ENCODE data around the gene NFYC. TPM values are rescaled to one million over a fixed set of nuclear protein-coding genes. Genes with fewer than 3 reads are reported as not detected.
"Not testable (repeated sequence)": the region's sequence is repeated elsewhere in the genome, so short reads cannot be mapped to it uniquely, and the experiment has no call there.

The NFYC gene
- polyA plus RNA-seq, 10 donors: 49.9 to 67.8 (median 57.0) TPM

DNA sequence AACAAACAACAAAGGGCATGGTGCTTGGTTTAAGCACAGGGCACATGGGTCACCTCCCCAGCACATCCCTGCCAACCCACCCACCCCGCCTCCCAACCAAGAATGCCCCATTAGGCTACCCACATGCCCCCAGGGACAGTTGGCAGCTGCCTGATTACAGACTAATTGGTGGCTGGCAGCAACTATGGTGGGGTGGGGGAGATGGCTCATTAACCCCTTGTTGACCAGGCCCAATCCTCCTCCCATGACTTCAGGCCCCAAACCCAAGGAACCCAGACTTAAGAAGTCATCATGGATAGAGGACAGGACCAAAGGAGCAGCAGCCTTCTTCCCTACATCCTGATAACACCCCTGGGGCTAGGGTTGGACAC is 27.4 kb upstream of the NFYC start:
- no peak for DNase-seq

DNA sequence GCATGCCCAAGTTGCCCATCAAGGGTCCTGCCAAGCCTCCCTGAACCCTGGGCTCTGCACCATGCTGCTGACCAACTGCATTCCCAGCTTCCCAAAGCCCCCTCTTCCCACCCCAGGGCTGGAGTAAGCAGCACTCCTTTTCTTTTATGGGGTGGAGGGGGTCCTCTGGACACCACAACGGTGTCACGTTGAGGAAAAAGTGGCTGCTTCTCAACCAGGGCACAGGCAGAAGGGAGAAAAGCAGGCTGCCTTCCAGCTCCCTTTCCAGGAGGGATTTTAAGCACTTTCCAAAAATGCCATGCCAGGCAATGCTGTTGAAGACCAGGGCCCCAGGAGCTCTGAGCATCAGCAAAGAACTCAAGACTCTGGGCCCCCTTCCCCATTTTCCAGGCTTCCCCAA is 26.7 kb upstream of the NFYC start:
- DNase-seq: no peak

DNA sequence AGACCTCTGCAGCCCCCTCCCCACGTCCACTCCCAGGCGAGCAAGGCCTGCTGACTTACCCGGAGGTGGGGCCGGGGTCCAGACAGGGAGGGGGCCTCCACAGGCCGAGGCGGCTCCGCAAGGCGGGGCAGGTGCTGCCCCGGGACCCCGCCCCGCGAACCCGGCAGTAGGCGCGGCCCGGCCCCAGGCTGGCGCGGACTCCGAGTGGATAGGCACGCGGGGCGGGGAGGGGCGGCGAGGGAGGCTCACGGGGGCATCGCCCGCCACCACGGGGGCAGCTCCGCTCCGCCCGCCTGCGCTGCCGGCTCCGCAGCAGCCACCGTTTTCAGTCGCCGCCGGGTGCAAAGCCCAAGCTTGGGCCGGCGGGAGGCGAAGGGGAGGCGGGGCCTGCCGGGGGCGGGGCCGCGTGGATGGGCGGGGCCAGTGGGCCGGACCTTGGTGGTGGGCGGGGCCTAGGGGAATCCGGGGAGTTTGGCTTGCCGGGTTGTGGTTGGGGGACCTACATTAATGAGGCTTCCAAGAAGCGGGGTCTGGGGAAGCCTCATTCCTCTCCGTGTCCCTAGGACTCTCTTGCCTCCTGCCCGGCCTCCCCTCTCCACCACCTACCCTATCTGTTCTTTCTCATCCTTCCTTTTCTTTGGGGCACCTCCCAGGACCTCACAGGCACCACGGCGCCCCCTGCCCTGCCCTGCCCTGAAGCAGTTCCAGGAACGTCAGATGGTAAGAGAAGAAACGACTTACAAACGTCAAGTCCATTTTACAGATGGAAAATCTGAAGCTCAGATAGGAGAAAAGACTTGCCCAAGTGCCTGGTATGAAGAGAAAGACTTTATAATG is 26.0 kb upstream of the NFYC start, which contains the start of gene RIMS3:
TSS of gene RIMS3 (minus strand) at position 348 of the 837 bp plus-strand sequence. CDS start 23,757 bp downstream, outside the sequence.
- DNase-seq: peak; percentile 35 to 68 (median 42)

DNA sequence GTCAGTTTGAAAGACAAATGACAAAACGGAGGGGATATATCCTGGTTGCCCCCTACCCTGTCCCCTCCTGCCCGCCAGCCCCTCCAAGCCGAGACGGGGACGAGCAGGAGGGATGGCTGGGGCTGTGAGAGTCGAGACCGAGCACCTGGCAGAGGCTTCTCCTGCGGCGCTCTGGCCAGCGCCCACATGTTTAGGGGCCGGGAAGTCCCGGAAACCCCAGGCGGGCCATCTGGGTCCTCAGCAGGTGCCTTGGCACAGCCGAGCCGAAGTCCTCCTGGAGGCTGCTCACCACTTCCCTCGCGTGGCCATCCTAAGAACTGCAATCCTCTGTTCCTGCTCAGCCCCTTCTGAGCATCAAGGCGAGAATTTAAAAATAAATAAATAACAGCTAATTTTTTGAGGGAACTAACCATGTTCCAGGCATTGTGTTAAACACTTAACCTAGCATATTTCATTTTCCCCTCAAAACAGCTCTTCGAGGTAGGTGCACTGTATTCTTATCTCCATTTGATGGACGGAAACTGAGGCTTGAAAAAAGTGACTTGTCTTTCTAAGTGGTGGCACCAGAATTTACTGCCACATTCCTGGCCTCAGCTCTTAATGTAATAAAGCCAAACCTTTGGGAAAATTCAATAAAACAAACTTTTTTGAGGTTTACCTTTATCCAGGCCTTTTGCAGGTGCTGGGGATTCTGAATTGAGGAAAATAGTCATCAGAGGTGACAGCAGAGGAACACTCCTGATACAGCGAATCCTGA is 22.6 kb upstream of the NFYC start:
- peak; percentile 52 to 82 (median 75) for DNase-seq

DNA sequence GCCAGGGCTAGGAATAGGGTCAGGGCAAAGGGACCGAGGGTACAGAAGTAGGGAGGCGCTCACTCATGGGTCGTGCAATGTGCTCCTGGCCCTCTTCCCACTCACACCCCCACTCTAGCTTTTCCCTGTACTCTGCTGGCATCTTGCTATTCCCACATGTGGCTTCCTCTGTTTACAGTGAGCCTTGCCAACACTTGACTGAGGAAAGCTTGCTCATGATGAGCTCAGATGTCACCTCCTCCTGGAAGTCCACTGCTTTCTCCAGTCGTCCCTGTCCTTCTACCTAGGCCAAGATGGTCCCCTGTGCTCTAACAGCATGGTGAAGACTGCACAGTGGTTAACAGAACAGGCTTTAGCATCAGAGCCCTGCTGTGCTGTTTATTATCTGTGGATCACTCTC is 18.1 kb upstream of the NFYC start:
- no peak for DNase-seq

DNA sequence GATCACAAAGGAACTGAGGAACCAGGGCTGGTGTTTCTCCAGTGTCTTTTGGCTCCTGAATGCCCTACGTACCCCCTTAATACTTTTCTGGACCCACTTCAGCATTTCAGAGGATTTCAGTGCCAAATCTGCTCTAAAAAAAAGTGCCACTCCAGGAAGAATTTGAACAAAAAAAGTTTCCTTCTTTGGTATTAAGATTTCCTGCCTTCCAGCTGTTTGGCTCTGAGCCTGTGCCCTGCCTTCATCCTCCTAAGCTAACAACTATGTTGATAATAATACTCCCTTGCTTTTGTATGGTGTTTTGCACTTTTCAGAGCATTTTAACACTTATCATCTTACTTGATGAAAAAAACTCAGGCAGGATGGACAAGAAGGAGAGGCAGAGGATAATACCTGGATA is 15.0 kb upstream of the NFYC start:
- DNase-seq: no peak

DNA sequence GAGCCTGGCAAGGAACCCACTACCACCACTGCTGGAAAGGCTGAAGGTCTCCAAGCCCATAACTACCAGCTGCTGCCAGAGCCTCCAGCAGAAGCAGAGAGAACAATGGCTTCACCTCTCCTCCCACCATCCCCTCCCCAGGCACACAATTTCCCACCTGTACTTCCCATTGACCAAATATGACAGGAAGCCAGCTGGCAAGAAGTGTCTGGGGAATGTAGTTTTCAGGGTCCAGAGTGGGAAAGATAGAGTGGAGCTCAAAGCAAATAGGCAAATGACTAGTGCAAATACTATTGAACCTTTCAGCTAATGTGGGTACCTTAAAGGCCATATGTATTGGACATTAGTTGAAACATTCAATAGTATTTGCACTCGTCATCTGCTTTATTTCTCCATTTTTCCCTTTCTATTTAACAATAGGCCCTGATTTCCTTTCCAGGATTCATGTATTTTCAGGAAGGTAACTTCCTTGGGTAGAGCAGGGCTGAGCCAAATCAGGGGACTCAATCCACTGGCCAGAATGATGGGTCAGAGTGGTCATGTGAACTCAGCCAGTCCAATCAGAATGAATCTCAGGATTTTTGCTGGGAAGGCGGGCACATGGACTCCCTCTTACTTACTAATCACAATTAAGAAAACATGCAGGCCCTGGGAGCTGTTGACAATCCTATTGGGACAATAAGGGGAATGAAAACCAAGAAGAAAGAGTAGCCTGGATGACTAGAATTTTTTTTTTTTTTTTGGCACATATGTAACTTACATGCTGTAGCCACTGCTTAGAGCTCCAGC is 12.1 kb upstream of the NFYC start:
- no peak for DNase-seq

DNA sequence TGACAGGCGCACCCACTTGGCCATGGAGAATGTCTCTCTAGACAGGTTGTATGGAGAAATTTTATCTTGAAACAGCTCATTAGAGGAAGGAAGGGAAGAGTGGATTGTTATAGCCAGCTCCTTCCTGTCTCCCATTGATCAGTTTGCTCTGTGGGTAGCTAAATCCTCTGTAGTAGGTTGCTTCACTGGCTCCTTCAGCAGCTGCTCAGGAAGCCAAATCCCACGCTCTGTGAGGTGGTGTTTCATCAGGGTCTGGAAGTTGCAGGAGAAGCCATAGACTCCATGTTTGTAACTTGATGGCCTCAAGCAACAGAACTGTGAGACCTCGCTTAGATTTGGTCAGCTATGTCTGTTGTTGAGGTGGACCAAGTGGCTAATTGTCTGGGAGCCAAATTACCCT is 6.8 kb upstream of the NFYC start:
- no peak for DNase-seq

DNA sequence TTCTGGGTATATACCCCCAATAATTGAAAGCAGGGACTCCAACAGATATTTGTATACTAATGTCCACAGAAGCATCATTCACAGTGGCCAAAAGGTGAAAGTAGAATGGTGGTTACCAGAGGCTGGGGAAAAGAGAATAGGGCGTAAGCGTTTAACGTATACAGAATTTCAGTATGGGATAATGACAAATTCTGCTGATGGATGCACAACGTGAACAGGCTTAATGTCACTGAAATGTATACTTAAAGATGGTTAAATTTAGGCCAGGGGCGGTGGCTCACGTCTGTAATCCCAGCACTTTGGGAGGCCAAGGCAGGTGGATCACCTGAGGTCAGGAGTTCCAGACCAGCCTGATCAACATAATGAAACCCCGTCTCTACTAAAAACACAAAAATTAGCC is 4.4 kb upstream of the NFYC start:
- no peak for DNase-seq

DNA sequence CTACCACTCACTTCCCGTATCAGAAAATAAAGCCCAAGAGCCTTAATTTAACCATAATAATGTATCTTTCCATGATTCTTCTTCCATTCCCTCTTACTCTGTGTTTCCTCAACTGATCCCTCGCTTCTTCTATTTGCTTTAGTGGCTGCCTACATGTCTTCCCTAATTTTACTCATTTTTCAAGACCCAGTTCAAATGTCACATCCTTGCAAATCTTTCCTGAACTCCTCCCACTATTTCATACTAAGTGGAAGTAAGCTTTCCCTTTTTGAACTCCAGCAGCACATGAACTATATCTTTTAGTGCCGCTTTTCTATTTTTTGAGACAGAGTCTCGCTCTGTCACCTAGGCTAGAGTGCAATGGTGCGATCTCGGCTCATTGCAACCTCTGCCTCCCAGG is 3.8 kb upstream of the NFYC start:
- DNase-seq: no peak

DNA sequence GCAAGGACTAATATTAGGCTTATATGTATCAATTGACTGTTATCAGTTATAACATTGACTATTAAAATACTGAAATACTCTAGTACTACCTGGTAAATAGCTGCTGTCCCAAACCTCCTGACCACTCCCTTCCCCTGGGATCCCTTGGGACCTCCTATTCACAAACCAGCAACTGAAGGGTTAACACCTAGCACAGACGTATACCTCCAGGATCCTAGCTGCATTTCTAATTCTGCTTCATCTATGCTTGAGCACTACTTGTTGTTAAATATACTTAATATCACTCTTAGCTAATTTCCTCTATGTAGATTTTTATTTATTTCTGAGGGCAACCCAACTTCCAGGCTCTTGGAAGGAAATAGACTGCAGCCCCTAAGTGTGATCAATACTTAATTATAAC is 1.8 kb upstream of the NFYC start:
- no peak for DNase-seq

DNA sequence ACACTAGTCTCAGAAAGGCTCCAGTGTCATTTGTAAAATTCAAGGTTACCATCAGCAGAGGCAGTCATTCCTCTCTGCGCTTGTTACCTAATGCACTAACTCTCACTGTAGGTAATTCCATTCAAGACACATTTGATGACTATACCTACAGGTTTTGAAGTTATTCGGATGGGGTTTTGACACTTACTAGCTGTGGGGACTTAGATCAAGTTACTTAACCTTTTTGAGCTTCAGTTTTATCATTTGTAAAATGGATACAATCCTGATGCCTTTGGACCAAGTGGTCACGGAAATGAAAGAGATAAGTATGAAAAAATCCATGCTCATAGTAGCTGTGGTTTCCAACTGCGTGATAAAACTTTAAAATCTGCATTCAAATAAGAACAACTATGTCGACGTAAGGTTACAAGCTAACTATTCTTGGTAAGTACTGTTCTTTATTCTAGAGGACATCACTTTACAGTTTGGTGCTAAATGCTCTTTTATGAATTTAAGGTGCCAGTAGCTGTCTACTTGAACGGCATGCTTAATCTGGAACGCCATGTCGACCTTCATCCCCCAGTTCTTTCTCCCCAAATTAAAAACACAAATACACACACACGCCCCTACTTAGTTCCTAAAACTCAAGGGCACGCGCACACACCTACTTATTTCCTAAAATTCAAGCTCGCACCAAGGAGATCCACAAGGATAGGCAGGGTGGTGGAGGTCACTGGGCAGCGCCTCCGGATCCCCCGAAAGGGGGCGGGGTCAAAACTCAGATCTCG is 550 bp upstream of the NFYC start:
- DNase-seq: no peak

DNA sequence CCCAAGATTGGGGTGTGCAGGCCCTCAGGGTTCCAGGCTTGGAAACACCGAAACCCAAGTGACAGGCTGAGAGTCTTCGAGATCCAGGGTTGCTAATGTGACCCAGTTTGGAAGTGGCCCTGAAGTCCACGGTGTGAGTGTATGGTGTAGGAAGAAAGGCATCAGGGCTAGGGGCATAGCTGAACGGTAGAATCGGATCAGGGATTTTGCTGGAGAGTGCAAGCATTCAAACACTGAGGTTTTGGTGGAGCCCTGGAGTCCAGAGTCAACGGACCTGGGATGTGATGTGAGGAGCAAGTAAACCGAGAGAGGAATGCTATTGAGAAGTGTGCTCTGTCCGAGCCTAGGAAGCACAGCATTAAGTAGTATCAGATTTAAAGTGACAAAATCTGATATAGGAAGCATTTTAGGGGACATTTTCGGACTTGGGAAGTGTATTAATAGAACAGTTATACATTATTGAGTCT is 958 bp downstream of the NFYC start:
- DNase-seq: no peak

DNA sequence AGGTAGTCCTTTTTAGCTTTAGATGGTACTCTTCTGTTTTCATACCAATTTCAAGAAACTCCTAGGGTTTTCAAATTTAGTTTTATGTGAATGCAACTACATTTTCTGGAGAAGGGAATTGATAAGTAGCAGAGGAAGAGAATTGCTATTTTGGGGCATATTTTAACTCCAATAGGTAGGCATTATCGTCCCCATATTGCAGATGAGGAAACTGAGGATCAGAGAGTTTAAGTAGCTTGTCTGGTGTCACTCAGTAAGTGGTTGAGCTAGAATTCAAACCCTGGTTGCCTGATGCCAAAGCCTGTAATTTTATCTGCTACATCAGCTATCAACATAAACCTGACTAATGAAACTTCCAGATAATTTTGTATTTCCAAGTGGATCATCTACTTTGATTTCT is 1.9 kb downstream of the NFYC start:
- no peak for DNase-seq

DNA sequence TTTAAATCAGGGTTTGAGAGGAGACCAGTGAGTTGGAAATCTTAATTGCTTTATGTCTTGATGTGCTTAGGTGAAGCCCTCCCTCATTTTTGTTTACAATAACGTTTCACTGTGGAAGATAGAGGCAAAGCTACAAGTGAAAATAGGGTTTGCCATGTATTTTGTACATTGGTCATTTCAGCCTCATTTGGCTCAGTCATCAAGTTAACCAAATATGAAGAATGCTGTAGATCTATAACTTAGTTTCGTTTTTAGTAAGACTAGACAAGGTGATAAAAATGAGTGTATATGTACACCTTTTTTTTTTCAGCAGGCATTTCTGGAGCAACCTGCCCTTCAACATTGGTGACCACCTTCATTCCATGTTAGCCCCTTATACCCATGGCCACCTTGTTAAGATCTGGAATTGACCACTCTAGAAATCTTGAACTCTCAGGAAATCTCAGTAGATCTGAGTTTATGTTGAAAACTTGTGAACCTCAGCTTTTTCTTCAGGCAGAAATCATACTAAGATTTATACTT is 2.9 kb downstream of the NFYC start:
- DNase-seq: no peak

DNA sequence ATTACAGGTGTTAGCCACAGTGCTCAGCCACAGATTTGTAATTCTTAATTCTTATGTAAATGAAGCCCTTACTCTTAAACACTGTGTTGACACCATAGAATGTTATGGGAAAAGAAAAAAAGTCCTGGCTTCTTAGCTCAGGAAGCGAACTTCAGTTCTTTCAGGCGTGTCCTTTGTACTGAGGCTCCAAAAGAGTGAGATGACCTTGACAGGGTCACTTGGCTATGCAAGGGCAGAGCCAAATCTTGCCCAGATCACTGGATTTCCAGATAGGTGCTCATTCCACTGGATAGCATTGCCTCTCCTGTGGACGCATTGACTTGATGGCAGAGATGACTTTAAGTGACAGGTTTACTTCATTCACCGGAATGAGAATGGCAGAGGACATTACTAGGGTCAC is 4.8 kb downstream of the NFYC start:
- no peak for DNase-seq

DNA sequence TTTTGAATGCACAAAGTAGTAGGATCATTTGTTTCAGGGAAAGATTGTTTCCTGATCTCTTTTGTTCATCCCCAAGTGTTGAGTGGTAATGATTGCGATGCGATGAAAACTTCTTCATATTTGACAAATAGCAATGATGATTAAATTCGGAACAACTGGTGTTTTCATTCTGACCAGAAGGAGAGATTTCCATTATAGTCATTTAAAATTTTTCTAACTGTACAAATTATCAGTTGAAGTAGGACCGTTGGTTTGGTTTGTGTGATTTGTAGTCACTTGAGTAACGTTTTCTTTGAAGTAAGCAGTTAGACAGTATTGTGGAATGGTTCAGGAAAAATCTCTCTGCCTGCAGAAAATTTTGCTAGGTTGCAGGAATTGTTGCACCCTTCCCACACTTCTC is 5.9 kb downstream of the NFYC start:
- no peak for DNase-seq

DNA sequence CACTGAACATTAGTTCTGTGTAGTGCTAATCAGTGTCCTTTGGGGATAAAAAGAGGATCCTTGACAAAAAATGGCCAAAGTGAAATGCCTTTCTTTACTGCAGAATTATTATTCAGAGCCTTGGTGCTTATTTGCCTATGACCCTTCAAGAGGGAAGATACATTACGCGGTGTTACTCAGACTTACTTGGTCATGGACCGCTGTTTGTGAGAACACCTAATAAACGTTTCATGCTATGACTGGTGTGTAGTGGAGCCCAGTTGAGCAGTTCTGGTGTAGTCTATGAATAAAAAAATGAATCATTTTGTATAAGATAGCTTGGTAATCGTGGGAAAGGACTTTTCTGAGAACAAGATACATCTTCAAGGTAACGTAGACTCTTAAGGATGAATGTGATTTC is 8.3 kb downstream of the NFYC start:
- DNase-seq: no peak

DNA sequence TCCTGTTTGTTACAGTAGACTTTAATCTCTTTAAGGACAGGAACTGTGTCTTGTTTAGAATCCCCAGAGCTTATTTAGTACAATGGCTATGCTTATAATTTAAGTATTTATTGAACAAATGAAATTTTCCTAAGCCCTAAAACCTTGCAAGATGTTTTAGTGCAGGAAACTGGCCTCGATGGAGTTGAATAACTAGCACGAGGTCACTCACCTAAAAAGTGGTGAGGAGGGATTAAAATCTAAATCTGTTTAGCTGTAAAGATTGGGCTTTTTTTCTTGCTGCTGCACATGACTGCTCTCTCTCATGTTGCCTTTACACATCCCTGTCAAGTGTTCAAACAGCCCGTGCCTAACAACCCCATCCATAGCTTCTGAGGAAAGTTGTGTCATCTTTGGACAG is 10.2 kb downstream of the NFYC start:
- DNase-seq: no peak

DNA sequence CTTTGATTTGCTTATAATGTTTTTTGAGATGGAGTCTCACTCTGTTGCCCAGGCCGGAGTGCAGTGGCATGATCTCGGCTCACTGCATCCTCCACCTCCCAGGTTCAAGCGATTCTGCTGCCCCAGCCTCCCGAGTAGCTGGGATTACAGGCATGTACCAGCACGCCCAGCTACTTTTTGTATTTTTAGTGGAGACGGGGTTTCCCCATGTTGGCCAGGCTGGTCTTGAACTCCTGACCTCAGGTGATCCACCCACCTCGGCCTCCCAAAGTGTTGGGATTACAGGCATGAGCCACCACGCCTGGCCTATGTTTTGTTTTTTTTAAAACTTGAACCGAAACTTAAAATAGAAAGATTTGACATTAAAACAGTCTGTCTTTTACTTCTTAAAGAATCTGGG is 11.3 kb downstream of the NFYC start:
- not testable (repeated sequence) for DNase-seq

DNA sequence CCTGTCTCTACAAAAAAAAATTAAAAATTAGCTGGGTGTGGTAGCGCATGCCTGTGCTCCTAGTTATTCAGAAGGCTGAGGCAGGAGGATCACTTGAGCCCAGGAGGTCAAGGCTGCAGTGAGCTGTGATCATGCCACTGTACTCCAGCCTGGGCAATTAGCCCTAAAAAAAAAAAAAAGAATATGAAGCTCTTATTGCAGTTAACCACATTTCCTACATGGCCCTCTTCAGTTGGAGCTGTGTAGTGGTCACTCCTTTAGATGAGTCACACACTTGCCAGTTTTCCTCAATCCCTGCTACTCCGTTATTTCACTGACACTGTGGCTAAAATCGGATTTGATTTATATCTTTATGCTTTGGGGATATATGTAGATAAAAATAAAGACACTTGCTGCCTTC is 11.8 kb downstream of the NFYC start:
- no peak for DNase-seq
